ENCODE data around the gene CD7.

Gene CD7

DNA sequence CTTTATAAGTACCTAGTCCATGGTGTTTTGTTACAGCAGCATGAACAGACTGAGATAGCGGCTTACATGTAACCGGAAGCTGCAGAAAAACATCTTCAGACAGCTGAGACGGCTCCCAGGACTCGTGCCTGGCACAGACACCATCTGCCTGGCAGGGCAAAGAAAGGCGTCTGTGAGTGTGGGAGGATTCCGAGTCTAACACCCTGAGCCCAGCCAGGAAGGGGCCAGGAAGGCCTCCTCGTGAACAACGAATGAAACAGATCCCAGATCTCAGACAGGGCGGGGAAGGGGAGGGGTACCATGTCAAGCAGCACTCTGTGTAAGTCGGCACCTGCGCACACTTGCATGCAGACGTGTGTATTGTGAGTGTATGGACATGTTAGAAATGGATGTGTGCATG is 39.6 kb downstream of the CD7 start:
- DNase-seq, result no peak

DNA sequence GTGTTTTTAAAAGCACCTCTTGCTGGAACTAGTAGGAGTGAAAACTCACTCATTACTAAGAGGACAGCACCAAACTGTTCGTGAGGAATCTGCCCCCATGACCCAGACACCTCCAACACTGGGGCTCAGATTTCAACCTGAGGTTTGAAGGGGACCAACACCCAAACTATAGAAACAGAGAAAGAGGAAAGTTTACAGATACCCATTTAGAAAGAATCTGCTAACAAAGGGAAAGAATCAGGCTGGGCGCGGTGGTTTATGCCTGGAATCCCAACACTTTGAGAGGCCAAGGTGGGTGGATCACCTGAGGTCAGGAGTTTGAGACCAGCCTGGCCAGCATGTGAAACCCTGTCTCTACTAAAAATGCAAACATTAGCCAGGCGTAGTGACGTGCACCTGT is 40.5 kb downstream of the CD7 start:
- no peak for DNase-seq

DNA sequence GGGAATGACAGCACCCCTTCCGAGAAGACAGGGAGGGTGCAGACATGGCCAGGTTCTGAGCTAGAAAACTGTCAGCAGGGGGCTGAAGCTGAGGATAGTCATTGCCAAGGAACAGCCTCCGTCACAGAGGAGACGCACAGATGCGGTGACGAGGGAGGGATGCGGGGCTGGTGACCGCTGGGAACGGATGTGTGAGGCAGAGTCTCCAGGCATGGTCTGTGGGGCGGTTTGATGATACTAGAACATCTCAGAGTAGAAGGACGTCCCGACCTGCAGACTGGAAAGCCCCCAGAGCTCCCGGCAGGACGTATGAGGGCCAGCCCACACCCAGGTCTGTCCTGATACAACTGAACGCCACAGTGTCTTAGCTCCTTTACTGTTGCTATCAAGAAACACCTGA is 42.1 kb downstream of the CD7 start:
- no peak for DNase-seq

DNA sequence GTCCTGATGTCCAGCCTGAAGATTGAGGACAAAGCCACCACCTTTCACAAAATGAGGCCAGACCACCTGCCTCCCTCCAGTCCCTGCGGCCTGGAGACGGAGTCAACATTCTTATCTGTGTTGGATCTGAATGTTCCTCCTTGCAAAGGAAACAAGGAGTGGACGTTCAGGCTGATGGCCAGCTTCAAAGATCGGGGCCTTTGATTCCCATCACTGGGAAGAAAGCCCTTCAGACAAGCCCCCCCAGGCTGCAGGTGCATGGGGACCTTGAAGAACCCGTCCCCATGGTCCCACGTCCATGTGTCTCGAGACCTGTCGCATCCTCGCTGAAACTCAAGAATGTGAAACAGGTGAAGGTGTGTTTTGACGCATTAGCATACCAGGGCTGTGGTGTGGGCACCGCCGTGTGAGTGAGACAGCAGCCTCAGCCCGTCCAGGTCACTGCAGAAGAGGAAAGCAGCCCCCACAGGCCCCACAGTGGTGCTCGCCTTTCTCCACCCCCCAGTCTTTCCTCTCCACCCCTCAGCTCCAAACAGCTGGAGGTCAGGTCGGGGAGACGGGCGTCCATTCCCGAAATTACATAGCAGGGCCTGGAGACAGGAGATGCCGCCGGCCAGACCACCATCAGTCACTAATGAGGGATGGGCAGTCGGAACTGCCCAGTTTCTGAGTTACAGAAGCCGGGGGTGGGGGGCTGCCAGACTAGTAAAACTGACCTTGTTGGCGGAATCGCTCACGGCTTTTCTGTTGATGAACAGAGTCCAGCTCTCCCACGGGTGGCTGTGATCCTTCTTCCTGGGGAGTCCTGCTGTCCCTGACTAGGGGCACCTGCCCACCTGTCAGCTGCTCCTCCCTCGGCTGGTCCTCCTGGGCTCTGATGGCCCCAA is 43.0 kb downstream of the CD7 start:
- DNase-seq, result no peak

DNA sequence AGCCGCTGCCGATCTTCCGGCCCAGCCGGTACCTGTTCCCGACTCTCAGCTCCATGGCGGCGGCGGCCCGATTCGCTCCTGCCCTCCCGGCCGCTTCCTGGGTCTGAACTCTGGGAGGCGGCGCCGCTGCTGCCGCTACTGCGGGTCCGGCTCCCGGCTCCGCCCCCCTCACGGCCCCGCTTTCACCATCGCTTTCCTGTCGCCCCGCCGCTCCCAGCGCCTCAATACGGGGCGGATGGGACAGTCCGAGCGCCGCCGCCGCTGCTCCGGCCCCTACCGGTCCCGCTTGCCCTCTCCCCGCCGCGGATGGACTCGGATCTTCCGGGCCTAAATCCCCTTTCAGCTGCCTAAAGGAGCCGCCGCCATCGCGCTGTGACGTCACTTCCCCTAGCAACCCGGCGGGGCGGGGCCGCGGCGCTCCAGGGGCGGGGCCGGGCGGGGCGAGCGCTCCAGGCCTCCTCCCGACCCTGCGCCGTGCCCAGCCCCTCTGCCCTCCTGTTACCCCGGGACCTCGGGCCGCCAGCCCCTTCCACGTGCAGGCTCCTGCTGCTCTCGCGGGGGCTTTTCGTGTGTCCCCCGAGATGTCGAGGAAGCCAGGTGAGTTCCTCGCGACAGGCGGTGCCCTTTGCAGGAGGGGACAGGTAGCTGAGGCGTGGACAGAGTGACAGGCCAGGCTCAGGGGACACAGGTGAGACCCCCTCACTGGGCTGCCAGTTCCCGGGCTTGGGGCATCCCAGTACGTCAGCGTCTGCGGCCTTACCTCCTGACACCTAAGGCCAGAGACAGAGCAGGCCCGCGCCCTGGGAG is 43.9 kb downstream of the CD7 start, which contains the start of gene CSNK1D:
CSNK1D (minus strand) TSS at position 374 of the 807 bp plus-strand sequence; CDS start at position 55, 319 bp downstream.
- peak; percentile 72 to 90 for DNase-seq

DNA sequence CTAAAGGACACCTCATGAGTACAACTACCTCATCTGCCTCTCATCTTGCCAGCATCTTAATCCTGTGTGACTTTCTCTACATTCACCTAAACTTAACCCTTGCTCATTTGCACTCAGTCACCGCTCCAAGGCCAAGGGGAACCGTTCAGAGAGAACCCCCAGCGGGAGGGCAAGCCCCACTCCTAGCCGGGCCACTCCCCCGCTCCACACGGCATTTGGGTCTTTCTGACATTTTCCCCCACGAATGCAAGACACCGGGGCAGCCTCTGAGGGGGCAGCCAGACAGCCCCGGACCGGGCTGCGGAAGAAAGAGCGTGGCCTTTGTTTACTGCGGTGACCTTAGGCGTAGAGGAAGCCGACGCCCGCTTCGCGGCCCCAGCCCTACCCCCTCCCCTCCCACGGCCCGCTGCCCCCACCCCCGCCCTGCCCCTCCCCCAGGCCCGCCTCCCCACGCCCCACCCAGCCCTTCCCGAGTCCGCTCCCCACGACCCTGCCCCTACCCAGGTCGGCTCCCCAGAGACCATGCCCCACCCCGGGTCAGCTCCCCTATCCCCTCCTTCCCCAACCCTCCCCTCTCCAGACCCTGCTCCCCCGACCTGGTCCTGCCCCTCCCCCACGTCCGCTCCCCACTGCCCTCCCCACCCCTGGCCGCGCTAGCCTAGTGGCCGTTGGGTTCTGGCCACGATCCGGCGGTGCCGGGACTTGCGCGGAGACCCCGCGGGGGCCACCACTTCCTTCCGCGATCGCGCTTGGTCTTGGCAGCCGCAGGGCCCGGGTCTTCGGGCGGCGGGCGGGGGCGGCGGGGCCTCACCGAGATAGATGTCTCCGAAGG is 44.7 kb downstream of the CD7 start:
- peak in 1 of 2 donors; percentile 25 for DNase-seq

DNA sequence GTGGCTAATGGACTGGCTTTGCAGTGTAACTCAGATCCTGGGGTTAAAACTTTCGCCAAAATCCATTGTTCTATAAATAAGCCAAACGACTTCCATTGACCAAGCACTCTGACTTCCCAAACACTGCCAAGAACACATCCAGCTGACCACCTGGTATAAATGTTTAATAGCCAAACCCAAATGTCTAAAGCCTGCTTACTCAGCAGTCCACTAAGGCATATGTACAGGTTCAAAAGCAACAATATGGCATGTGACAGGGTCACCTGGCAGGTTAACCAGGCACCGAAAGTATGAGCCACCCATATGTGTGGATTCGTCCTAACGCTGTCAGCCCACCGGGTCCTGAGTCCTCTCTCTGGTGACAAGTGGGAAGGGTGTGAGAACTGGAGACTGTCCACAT is 46.0 kb downstream of the CD7 start:
- no peak for DNase-seq

DNA sequence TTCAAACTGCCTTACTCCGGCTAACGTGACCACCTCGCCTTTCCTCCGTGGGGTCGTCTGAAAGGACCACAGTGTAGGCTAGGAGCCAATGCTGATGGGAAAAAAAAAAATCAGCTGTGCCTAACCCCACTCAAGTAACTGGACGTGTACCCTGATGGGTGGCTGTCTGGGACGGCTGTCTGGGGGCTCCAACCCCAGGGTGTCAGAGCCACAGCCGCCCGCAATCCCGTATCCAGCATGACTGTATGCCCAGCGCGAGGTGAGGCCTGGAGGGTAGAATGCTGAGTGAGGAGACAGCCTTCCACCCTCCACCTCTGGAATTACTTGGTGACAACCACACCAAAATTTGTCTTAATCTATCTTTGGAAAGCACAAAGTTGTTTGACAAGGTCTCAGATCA is 46.8 kb downstream of the CD7 start:
- DNase-seq, result no peak

DNA sequence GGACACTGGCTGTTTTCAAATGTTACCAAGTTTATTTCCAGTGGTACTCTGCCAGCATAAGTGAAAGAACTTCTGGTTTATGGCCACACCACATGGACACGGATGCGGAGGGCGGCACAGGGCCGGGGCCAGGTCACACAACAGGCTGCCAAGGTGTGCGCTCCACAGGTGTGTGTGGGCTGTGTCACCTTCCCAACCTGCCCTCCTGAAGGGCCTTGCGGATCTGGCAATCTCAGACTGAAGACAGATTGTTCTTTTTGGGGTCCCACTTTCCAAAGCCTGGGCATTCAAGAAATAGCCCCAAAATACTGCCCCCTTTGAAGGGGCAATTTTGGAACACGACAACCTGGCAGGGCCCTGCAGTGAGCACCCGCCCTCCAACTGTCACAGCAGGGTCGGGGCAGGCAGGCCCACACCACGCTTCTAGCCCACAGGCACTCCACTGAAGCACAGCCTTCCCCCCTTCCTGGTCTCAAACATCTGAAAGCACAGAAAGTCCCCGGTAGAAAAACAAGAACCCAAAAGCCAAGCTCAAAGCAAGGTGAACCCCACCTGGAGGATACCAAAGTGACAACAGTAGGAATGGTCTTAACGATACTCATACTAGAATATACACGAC is 47.4 kb downstream of the CD7 start:
- no peak for DNase-seq

DNA sequence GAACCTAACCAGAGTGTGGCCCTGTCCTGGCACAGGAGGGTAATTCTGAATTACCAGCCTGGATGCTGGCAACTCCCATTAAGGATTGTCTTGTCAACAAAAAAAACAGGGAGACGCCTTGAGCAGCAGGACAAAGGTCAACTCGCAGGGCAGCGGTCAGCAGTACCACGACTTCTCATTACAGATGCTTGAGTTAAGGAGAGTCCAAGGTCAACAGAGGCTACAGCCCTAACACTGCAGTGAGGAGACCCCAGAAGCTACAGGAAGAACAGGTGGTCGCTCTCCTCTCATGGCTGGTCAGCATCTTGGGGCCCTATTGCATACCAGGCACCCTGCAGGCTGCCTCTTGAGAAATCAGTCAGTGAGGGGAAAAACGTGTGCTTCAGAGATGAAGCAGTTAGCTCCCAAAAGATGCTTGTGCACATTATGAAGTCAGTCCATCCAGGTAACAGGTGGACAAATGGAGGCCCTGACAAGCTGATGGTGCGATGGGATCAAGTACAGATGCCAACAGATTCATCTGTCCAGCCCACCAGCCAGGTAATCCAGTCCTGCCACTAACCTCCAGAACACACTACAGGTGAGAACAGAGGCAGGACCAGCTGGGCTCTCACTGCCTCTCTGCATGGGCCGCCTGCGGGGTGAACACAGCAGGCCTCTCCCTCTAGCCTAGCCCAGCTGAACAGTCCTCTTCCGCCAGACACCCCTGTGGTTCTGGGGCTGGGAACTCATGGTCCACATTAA is 48.1 kb downstream of the CD7 start:
- DNase-seq, result no peak

DNA sequence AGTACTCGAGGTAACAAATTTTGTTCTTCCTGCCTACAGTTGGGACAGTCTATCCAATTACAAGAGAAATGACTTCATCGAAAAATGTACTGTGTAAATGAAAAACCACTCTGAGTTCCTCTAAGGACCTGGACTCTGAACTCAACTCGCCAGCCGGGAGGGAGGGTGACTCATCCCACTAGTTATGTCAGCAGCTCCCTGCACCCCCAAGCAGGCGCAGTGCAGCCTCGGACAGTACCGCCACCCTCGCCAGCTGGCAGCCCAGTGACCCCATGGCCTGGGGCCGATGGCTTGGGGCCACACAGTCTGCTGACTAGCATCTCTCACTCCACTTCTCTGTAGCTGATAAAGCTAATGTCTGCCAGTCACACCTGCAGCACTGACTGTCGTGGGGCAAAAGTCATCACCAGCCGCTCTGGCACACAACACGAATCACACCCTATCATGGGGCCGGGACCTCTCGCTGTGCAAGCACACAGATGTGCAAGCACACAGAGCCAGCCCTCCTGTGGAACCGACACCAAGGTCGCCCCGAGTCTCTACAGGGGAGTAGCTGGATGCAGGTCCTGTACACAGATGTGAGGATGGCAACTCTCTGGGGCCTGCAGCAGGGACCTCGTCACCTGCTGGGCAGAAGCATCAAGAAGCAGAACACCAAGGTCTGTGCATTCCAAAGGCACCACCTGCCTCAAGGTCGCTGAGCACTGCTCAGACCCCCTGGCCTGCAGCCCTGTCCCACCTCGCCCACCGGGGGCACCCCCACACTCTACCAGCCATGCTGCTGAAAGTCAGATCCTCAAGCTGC is 49.6 kb downstream of the CD7 start:
- DNase-seq, result peak; percentile 90 to 92

DNA sequence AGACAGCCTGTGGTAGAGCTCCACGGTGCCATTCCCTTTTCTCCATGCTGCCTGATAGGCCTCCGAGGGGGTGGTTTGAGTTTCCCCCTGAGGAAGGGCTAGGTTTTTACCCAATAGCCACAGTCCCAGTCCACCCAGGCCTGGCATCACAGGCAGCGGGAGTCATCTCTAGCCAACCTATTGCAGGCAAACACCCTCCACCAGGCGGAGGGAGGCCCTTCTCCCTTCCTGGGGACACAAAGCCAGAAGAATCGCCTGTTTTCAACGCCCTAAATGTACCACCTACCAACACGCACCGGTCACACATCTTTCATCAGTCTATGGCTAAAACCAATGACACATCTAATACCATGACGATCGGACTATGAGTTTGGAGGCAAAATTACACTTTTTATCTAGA is 51.3 kb downstream of the CD7 start:
- DNase-seq, result no peak

Measured in inflammatory macrophage treated with lipopolysaccharide for 1 hour (primary cell).